ENCODE measurements around the gene TMEM190. TPM values are rescaled to one million over a fixed set of nuclear protein-coding genes. Genes with fewer than 3 reads are reported as not detected.

The TMEM190 gene
- total and polyA plus RNA-seq, 9 of the 15 experiments (the other 6 are each of a cell fraction or from before 2014, with no cell fraction given) = not detected

DNA sequence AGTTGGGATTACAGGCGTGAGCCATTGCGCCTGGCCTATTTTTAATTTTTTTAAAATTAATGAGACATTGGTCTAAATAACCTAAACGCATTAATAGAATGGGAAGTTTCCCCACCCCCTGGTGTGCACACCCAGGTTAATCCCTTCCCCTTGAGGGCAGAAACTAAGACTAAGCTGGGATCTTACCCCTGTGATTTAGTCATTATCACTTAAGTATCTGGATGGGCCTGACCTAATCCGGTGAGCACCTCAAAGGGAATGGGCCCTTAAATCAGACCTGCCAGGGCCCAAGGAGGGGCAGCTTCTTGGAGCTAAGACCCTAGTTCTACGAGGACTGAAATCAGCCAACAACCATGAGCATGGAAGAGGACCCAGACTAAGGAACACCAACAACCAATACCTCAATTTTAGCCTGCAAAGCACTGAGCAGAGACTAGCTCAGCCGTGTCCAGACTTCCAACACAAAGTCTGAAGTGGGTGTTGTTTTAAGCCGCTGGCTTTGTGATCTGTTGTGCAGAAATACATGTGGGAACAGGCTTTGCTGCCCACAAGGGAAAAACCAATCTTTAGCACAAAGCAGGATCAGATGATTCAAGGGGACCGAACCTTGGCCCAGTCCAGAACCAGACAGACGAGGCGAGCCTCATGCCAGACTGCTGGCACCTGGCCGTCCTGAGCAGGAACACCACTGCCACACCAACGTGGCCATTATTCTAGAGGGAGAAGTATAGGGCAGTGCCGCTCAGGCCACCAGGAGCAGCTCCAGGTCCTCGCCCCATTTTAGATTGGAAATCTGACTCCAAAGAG, 23.9 kb downstream of the TMEM190 start (continued):
- TF ChIP-seq BRD9 (IDR thresholded peaks at IDR 0.05; ENCODE audit: low read depth, partially characterized antibody) (no peak), GATAD2B (IDR thresholded peaks at IDR 0.05; ENCODE audit: borderline replicate concordance) (no peak), TSC22D4 (tag; IDR thresholded peaks at IDR 0.05) (no peak), ZC3H4 (CRISPR knock-in tag; IDR thresholded peaks at IDR 0.05; ENCODE audit: borderline replicate concordance) (no peak), ILF3 (IDR thresholded peaks at IDR 0.05; ENCODE audit: borderline replicate concordance) (0 out of 2 replicates have a peak, but pooled peaks have one; percentile 14), YBX1 (IDR thresholded peaks at IDR 0.05) (no peak), MIER1 (IDR thresholded peaks at IDR 0.05; ENCODE audit: low read depth) (no peak), ZNF76 (CRISPR knock-in tag; IDR thresholded peaks at IDR 0.05; ENCODE audit: borderline replicate concordance) (no peak), NCOR1 (IDR thresholded peaks at IDR 0.05) (0 out of 2 replicates have a peak, but pooled peaks have one; percentile 11), SIN3A (IDR thresholded peaks at IDR 0.05; ENCODE audit: borderline replicate concordance in 2 of 2, control insufficient read depth in 1 of 2, low read depth in 2 of 2, low read length in 2 of 2) (peak in 1 of 2 experiments; percentile 11; a peak in 1 of 4 replicates), POLR2AphosphoS2 (IDR thresholded peaks at IDR 0.05; ENCODE audit: low read length) (peak; percentile 79; the same call in 1 of the 2 replicates), ZFP36 (IDR thresholded peaks at IDR 0.05; ENCODE audit: low read depth, low read length, partially characterized antibody) (no peak), SUPT5H (IDR thresholded peaks at IDR 0.05) (peak; percentile 59), POLR2H (tag; IDR thresholded peaks at IDR 0.05; ENCODE audit: low read depth) (no peak)
- TF ChIP-seq, protein P1, sequence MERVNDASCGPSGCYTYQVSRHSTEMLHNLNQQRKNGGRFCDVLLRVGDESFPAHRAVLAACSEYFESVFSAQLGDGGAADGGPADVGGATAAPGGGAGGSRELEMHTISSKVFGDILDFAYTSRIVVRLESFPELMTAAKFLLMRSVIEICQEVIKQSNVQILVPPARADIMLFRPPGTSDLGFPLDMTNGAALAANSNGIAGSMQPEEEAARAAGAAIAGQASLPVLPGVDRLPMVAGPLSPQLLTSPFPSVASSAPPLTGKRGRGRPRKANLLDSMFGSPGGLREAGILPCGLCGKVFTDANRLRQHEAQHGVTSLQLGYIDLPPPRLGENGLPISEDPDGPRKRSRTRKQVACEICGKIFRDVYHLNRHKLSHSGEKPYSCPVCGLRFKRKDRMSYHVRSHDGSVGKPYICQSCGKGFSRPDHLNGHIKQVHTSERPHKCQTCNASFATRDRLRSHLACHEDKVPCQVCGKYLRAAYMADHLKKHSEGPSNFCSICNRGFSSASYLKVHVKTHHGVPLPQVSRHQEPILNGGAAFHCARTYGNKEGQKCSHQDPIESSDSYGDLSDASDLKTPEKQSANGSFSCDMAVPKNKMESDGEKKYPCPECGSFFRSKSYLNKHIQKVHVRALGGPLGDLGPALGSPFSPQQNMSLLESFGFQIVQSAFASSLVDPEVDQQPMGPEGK (CRISPR knock-in tag; IDR thresholded peaks at IDR 0.05; ENCODE audit: borderline replicate concordance) = no peak
- TF ChIP-seq, protein P2, sequence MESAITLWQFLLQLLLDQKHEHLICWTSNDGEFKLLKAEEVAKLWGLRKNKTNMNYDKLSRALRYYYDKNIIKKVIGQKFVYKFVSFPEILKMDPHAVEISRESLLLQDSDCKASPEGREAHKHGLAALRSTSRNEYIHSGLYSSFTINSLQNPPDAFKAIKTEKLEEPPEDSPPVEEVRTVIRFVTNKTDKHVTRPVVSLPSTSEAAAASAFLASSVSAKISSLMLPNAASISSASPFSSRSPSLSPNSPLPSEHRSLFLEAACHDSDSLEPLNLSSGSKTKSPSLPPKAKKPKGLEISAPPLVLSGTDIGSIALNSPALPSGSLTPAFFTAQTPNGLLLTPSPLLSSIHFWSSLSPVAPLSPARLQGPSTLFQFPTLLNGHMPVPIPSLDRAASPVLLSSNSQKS (CRISPR knock-in tag; IDR thresholded peaks at IDR 0.05) = no peak
- TF ChIP-seq, protein P3, sequence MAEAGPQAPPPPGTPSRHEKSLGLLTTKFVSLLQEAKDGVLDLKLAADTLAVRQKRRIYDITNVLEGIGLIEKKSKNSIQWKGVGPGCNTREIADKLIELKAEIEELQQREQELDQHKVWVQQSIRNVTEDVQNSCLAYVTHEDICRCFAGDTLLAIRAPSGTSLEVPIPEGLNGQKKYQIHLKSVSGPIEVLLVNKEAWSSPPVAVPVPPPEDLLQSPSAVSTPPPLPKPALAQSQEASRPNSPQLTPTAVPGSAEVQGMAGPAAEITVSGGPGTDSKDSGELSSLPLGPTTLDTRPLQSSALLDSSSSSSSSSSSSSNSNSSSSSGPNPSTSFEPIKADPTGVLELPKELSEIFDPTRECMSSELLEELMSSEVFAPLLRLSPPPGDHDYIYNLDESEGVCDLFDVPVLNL (CRISPR knock-in tag; IDR thresholded peaks at IDR 0.05; ENCODE audit: low read depth) = no peak
- TF ChIP-seq, protein P4, sequence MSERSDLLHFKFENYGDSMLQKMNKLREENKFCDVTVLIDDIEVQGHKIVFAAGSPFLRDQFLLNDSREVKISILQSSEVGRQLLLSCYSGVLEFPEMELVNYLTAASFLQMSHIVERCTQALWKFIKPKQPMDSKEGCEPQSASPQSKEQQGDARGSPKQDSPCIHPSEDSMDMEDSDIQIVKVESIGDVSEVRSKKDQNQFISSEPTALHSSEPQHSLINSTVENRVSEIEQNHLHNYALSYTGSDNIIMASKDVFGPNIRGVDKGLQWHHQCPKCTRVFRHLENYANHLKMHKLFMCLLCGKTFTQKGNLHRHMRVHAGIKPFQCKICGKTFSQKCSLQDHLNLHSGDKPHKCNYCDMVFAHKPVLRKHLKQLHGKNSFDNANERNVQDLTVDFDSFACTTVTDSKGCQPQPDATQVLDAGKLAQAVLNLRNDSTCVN (CRISPR knock-in tag; IDR thresholded peaks at IDR 0.05) = no peak

Data from K562 (cell line).